ENCODE measurements around the gene APBA3. TPM values are rescaled to one million over a fixed set of nuclear protein-coding genes. Genes with fewer than 3 reads are reported as not detected.

Gene APBA3
- polyA plus RNA-seq, 4 donors, result 13.1 to 20.8 (median 16.5) TPM

- H3K9me3 ChIP-seq (ENCODE audit: control insufficient read depth in 2 of 2, insufficient read depth in 1 of 2, low read depth in 1 of 2, low read length in 1 of 2), result peaks cover 0 to 22% of the 10 kb centered on the region in 2 donors
- no peak for DNase-seq
- no peak overlapping the region for H3K27ac ChIP-seq (ENCODE audit: low read depth in 1 of 3, low read length in 2 of 3)
- no peaks in the 10 kb centered on the region for H3K4me1 ChIP-seq (ENCODE audit: control insufficient read depth in 3 of 3, insufficient read depth in 2 of 3, low read depth in 1 of 3, low read length in 2 of 3)
- no peak overlapping the region for H3K4me3 ChIP-seq (ENCODE audit: low read depth in 1 of 3, low read length in 3 of 3)
- no peak for FAIRE-seq
- 76 to 80% (median 77%) methylated on average over 45 to 49 of the region's 49 CpGs for WGBS, 3 donors
- peaks cover 7 to 24% (median 10%) of the 10 kb centered on the region in 3 donors for H3K27me3 ChIP-seq (ENCODE audit: control insufficient read depth in 3 of 3, insufficient read depth in 3 of 3, low read length in 3 of 3)
- no peaks in the 10 kb centered on the region for H3K36me3 ChIP-seq (ENCODE audit: control insufficient read depth in 3 of 3, insufficient read depth in 2 of 3, low read depth in 1 of 3, low read length in 3 of 3)
Observed at GRCh38 chr19:3783660-3784584, 22.4 kb upstream of the APBA3 start.

- no peak overlapping the region for H3K4me3 ChIP-seq (ENCODE audit: low read depth in 1 of 3, low read length in 3 of 3)
- H3K4me1 ChIP-seq (ENCODE audit: control insufficient read depth in 3 of 3, insufficient read depth in 2 of 3, low read depth in 1 of 3, low read length in 2 of 3), result no peaks in the 10 kb centered on the region
- FAIRE-seq, result no peak
- no peaks in the 10 kb centered on the region for H3K36me3 ChIP-seq (ENCODE audit: control insufficient read depth in 3 of 3, insufficient read depth in 2 of 3, low read depth in 1 of 3, low read length in 3 of 3)
- no peak overlapping the region for H3K27ac ChIP-seq (ENCODE audit: low read depth in 1 of 3, low read length in 2 of 3)
- peaks cover 0 to 22% of the 10 kb centered on the region in 2 donors for H3K9me3 ChIP-seq (ENCODE audit: control insufficient read depth in 2 of 2, insufficient read depth in 1 of 2, low read depth in 1 of 2, low read length in 1 of 2)
- peaks cover 7 to 24% (median 10%) of the 10 kb centered on the region in 3 donors for H3K27me3 ChIP-seq (ENCODE audit: control insufficient read depth in 3 of 3, insufficient read depth in 3 of 3, low read length in 3 of 3)
- DNase-seq, result no peak
- 85 to 95% (median 90%) methylated on average over 12 to 13 of the region's 13 CpGs for WGBS, 3 donors
Observed at GRCh38 chr19:3782903-3783302, 21.4 kb upstream of the APBA3 start.

- FAIRE-seq, result no peak
- Histone ChIP-seq H3K27me3 (ENCODE audit: control insufficient read depth in 3 of 3, insufficient read depth in 3 of 3, low read length in 3 of 3) (peaks cover 7 to 24% (median 10%) of the 10 kb centered on the region in 3 donors), H3K4me1 (ENCODE audit: control insufficient read depth in 3 of 3, insufficient read depth in 2 of 3, low read depth in 1 of 3, low read length in 2 of 3) (no peaks in the 10 kb centered on the region), H3K27ac (ENCODE audit: low read depth in 1 of 3, low read length in 2 of 3) (no peak overlapping the region), H3K36me3 (ENCODE audit: control insufficient read depth in 3 of 3, insufficient read depth in 2 of 3, low read depth in 1 of 3, low read length in 3 of 3) (no peaks in the 10 kb centered on the region), H3K4me3 (ENCODE audit: low read depth in 1 of 3, low read length in 3 of 3) (no peak overlapping the region), H3K9me3 (ENCODE audit: control insufficient read depth in 2 of 2, insufficient read depth in 1 of 2, low read depth in 1 of 2, low read length in 1 of 2) (peaks cover 0 to 22% of the 10 kb centered on the region in 2 donors)
- no peak for DNase-seq
- 92 to 100% (median 93%) methylated on average over 1 of the region's 1 CpG for WGBS, 3 donors
Observed at GRCh38 chr19:3782330-3782729, 20.8 kb upstream of the APBA3 start.

GRCh38 chr19:3781603-3782002 lies 20.1 kb upstream of the APBA3 start:
- no peak overlapping the region for H3K27ac ChIP-seq (ENCODE audit: low read depth in 1 of 3, low read length in 2 of 3)
- H3K4me1 ChIP-seq (ENCODE audit: control insufficient read depth in 3 of 3, insufficient read depth in 2 of 3, low read depth in 1 of 3, low read length in 2 of 3), result no peaks in the 10 kb centered on the region
- FAIRE-seq, result no peak
- no peaks in the 10 kb centered on the region for H3K36me3 ChIP-seq (ENCODE audit: control insufficient read depth in 3 of 3, insufficient read depth in 2 of 3, low read depth in 1 of 3, low read length in 3 of 3)
- peaks cover 7 to 19% (median 10%) of the 10 kb centered on the region in 3 donors for H3K27me3 ChIP-seq (ENCODE audit: control insufficient read depth in 3 of 3, insufficient read depth in 3 of 3, low read length in 3 of 3)
- no peak overlapping the region for H3K4me3 ChIP-seq (ENCODE audit: low read depth in 1 of 3, low read length in 3 of 3)
- no peak for DNase-seq
- 98 to 100% (median 100%) methylated on average over 2 of the region's 2 CpGs for WGBS, 3 donors
- H3K9me3 ChIP-seq (ENCODE audit: control insufficient read depth in 2 of 2, insufficient read depth in 1 of 2, low read depth in 1 of 2, low read length in 1 of 2), result peaks cover 0 to 22% of the 10 kb centered on the region in 2 donors

- Histone ChIP-seq H3K9me3 (ENCODE audit: control insufficient read depth in 2 of 2, insufficient read depth in 1 of 2, low read depth in 1 of 2, low read length in 1 of 2) (peaks cover 0 to 22% of the 10 kb centered on the region in 2 donors), H3K4me3 (ENCODE audit: low read depth in 1 of 3, low read length in 3 of 3) (no peak overlapping the region), H3K36me3 (ENCODE audit: control insufficient read depth in 3 of 3, insufficient read depth in 2 of 3, low read depth in 1 of 3, low read length in 3 of 3) (no peaks in the 10 kb centered on the region), H3K27ac (ENCODE audit: low read depth in 1 of 3, low read length in 2 of 3) (no peak overlapping the region), H3K27me3 (ENCODE audit: control insufficient read depth in 3 of 3, insufficient read depth in 3 of 3, low read length in 3 of 3) (peaks cover 5 to 16% (median 7%) of the 10 kb centered on the region in 3 donors), H3K4me1 (ENCODE audit: control insufficient read depth in 3 of 3, insufficient read depth in 2 of 3, low read depth in 1 of 3, low read length in 2 of 3) (no peaks in the 10 kb centered on the region)
- FAIRE-seq (no peak), DNase-seq (peak in 1 of 2 donors; percentile 5)
- WGBS, 3 donors, result 85 to 88% (median 87%) methylated on average over 9 of the region's 9 CpGs
Observed at GRCh38 chr19:3780786-3781304, 19.4 kb upstream of the APBA3 start.

- H3K9me3 ChIP-seq (ENCODE audit: control insufficient read depth in 2 of 2, insufficient read depth in 1 of 2, low read depth in 1 of 2, low read length in 1 of 2), result peaks cover 0 to 22% of the 10 kb centered on the region in 2 donors
- no peak overlapping the region for H3K4me3 ChIP-seq (ENCODE audit: low read depth in 1 of 3, low read length in 3 of 3)
- H3K36me3 ChIP-seq (ENCODE audit: control insufficient read depth in 3 of 3, insufficient read depth in 2 of 3, low read depth in 1 of 3, low read length in 3 of 3), result no peaks in the 10 kb centered on the region
- no peak overlapping the region for H3K27ac ChIP-seq (ENCODE audit: low read depth in 1 of 3, low read length in 2 of 3)
- 63 to 74% (median 67%) methylated on average over 35 to 44 of the region's 44 CpGs for WGBS, 3 donors
- no peaks in the 10 kb centered on the region for H3K4me1 ChIP-seq (ENCODE audit: control insufficient read depth in 3 of 3, insufficient read depth in 2 of 3, low read depth in 1 of 3, low read length in 2 of 3)
- H3K27me3 ChIP-seq (ENCODE audit: control insufficient read depth in 3 of 3, insufficient read depth in 3 of 3, low read length in 3 of 3), result peaks cover 0 to 2% (median 0%) of the 10 kb centered on the region in 3 donors
- DNase-seq, result no peak
- no peak for FAIRE-seq
Observed at GRCh38 chr19:3778899-3779723, 17.6 kb upstream of the APBA3 start.

GRCh38 chr19:3778104-3778867 lies 16.8 kb upstream of the APBA3 start:
- Histone ChIP-seq H3K27me3 (ENCODE audit: control insufficient read depth in 3 of 3, insufficient read depth in 3 of 3, low read length in 3 of 3) (no peaks in the 10 kb centered on the region), H3K36me3 (ENCODE audit: control insufficient read depth in 3 of 3, insufficient read depth in 2 of 3, low read depth in 1 of 3, low read length in 3 of 3) (no peaks in the 10 kb centered on the region), H3K4me1 (ENCODE audit: control insufficient read depth in 3 of 3, insufficient read depth in 2 of 3, low read depth in 1 of 3, low read length in 2 of 3) (no peaks in the 10 kb centered on the region), H3K4me3 (ENCODE audit: low read depth in 1 of 3, low read length in 3 of 3) (no peak overlapping the region), H3K27ac (ENCODE audit: low read depth in 1 of 3, low read length in 2 of 3) (no peak overlapping the region), H3K9me3 (ENCODE audit: control insufficient read depth in 2 of 2, insufficient read depth in 1 of 2, low read depth in 1 of 2, low read length in 1 of 2) (peaks cover 0 to 22% of the 10 kb centered on the region in 2 donors)
- WGBS, 3 donors, result 72 to 89% (median 85%) methylated on average over 28 to 37 of the region's 37 CpGs
- FAIRE-seq (no peak), DNase-seq (no peak)
